Activated T-helper 17 cell treated with anti-CD3 and anti-CD28 coated beads, Interleukin-2, amount 50 U/mL, for 72 hours (primary cell): ENCODE results near the gene CD2AP. TPM values are rescaled to one million over a fixed set of nuclear protein-coding genes. Genes with fewer than 3 reads are reported as not detected.
"Not testable (repeated sequence)": the region's sequence is repeated elsewhere in the genome, so short reads cannot be mapped to it uniquely, and the experiment has no call there.

Source experiments
- ATAC-seq: fragments of 150-1000 bp; cut with Tn5 transposase; replicated peaks from 2 replicates; pipeline ENCODE4 v1.10.0; 2021; ENCODE audit warnings: mild to moderate bottlenecking, moderate library complexity
- H3K27ac Mint-ChIP-seq: one replicate; pipeline ENCODE4 v1.8.0; 2022; ENCODE audit warnings: mixed read lengths
- H3K27me3 Mint-ChIP-seq: one replicate; pipeline ENCODE4 v1.8.0; 2022; ENCODE audit warnings: mixed read lengths
- H3K36me3 Mint-ChIP-seq: one replicate; pipeline ENCODE4 v1.8.0; 2022; ENCODE audit warnings: low read depth, mild to moderate bottlenecking, mixed read lengths
- H3K4me1 Mint-ChIP-seq: one replicate; pipeline ENCODE4 v1.8.0; 2022; ENCODE audit warnings: mixed read lengths
- H3K4me3 Mint-ChIP-seq: one replicate; pipeline ENCODE4 v1.8.0; 2022; ENCODE audit warnings: mild to moderate bottlenecking, mixed read lengths
- H3K9me3 Mint-ChIP-seq: one replicate; pipeline ENCODE4 v1.8.0; 2022; ENCODE audit warnings: mixed read lengths
- total RNA-seq, 2 donors: library from RNA; stranded (reverse); gene quantifications; one replicate each; pipeline ENCODE4 v1.2.3, GENCODE V29; 2022

Gene CD2AP
- total RNA-seq, 2 donors from 2014 or later: 23.2 to 28.8 TPM

DNA sequence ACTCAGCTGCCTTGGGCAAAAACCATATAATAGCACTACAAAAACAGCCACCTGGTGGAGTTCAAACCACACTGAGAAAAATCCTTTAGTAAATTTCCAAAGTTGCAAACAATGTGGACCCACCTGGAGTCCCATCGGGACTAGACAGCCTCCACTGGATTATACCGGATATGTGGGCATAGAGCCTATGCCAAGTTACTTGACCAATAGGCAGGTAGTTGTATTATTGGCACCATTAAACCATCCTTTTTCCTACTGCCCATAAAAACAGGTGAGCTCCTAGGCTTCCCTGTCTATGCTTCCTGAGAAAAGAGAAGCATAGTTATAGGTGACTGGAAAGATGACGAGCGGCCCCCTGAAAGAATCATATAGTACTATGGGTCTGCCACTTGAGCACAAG, 169.1 kb downstream of the CD2AP start:
- no peaks in the 10 kb centered on the region for H3K9me3 Mint-ChIP-seq
- H3K36me3 Mint-ChIP-seq: no peaks in the 10 kb centered on the region
- H3K27ac Mint-ChIP-seq: no peak overlapping the region
- peaks cover 5% of the 10 kb centered on the region for H3K27me3 Mint-ChIP-seq
- no peak overlapping the region for H3K4me3 Mint-ChIP-seq
- H3K4me1 Mint-ChIP-seq: no peaks in the 10 kb centered on the region
- ATAC-seq: no peak

- Mint-ChIP-seq H3K4me3 (no peak overlapping the region), H3K27ac (no peak overlapping the region), H3K4me1 (no peaks in the 10 kb centered on the region), H3K27me3 (peaks cover 3% of the 10 kb centered on the region), H3K36me3 (no peaks in the 10 kb centered on the region), H3K9me3 (no peaks in the 10 kb centered on the region)
- no peak for ATAC-seq
These were observed 169.6 kb downstream of the CD2AP start for GRCh38 chr6:47647188-47647587.

DNA sequence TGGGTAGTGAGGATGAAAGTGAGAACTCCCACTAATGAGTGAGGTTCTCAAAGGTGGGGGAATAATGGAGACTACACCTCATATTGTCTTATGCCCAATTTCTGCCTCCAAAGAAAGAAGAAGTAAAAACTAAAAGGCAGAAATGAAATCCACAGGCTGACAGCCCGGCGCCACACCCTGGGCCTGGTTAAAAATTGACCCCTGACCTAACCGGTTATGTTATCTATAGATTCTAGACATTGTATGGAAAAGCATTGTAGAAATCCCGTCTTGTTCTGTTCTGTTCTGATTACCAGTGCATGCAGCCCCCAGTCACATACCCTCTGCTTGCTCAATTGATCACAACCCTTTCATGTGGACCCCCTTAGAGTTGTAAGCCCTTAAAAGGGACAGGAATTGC, 170.0 kb downstream of the CD2AP start:
- not testable (repeated sequence) for ATAC-seq, H3K27me3 Mint-ChIP-seq, H3K36me3 Mint-ChIP-seq, H3K4me1 Mint-ChIP-seq, H3K27ac Mint-ChIP-seq, H3K4me3 Mint-ChIP-seq, H3K9me3 Mint-ChIP-seq

DNA sequence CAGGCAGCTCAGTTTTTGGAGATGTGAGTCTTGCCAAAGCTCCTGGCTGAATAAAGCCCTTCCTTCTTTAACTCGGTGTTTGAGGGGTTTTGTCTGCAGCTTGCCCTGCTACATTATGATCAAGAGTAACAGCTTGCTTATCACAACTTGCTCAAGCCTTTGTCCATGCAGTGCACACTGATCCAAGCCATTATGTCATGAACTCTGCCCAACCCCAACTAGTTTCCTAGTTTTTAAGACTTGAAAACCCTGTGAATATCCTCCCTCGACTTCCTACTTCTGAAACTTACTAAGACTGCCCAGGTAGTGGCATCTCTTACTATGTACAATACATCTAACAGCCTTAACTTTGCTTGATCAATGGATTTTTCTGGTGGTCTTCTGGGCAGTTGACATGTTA, 170.4 kb downstream of the CD2AP start:
- no peaks in the 10 kb centered on the region for H3K4me1 Mint-ChIP-seq
- H3K9me3 Mint-ChIP-seq: no peaks in the 10 kb centered on the region
- no peak overlapping the region for H3K27ac Mint-ChIP-seq
- no peak overlapping the region for H3K4me3 Mint-ChIP-seq
- H3K36me3 Mint-ChIP-seq: no peaks in the 10 kb centered on the region
- no peak for ATAC-seq
- peaks cover 3% of the 10 kb centered on the region for H3K27me3 Mint-ChIP-seq

- Mint-ChIP-seq H3K9me3 (no peaks in the 10 kb centered on the region), H3K4me3 (no peak overlapping the region), H3K27ac (no peak overlapping the region), H3K36me3 (no peaks in the 10 kb centered on the region), H3K27me3 (no peaks in the 10 kb centered on the region), H3K4me1 (no peaks in the 10 kb centered on the region)
- ATAC-seq: peak; percentile 31
These were observed 173.2 kb downstream of the CD2AP start for GRCh38 chr6:47650553-47651432.

GRCh38 chr6:47651505-47651944, 173.9 kb downstream of the CD2AP start:
- Mint-ChIP-seq H3K27ac (no peak overlapping the region), H3K4me1 (no peaks in the 10 kb centered on the region), H3K27me3 (no peaks in the 10 kb centered on the region), H3K9me3 (no peaks in the 10 kb centered on the region), H3K36me3 (no peaks in the 10 kb centered on the region), H3K4me3 (no peak overlapping the region)
- no peak for ATAC-seq

DNA sequence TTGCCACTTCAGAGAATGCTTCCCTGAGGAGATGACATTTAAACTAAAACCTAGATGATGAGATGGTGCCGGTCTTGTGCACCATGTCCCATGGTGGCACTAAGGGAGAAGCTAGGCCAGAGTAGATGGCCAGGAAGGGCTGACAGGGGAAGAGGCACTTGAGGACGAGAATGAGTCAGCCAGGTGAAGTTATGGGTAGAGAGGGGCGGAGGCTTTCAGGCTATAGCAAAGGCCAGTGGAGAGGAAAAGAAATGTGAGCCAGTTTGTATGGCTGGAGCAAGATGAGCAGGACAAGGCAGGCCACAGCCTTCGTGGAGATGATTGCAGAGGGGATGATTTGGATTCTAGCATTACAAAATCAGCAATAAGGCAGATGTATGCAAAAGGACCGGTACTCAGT, 176.1 kb downstream of the CD2AP start:
- Mint-ChIP-seq H3K4me1 (no peaks in the 10 kb centered on the region), H3K27me3 (no peaks in the 10 kb centered on the region), H3K27ac (no peak overlapping the region), H3K36me3 (no peaks in the 10 kb centered on the region), H3K9me3 (no peaks in the 10 kb centered on the region), H3K4me3 (no peak overlapping the region)
- ATAC-seq: no peak

GRCh38 chr6:47654255-47654654, 176.7 kb downstream of the CD2AP start:
- Mint-ChIP-seq H3K4me1 (no peaks in the 10 kb centered on the region), H3K36me3 (no peaks in the 10 kb centered on the region), H3K27ac (no peak overlapping the region), H3K27me3 (no peaks in the 10 kb centered on the region), H3K4me3 (no peak overlapping the region), H3K9me3 (no peaks in the 10 kb centered on the region)
- no peak for ATAC-seq

GRCh38 chr6:47655719-47656595, 178.4 kb downstream of the CD2AP start:
- Mint-ChIP-seq H3K27me3 (no peaks in the 10 kb centered on the region), H3K4me1 (no peaks in the 10 kb centered on the region), H3K4me3 (no peak overlapping the region), H3K27ac (no peak overlapping the region), H3K36me3 (no peaks in the 10 kb centered on the region), H3K9me3 (no peaks in the 10 kb centered on the region)
- ATAC-seq: peak; percentile 91

GRCh38 chr6:47661960-47662359, 184.4 kb downstream of the CD2AP start:
- no peak overlapping the region for H3K27ac Mint-ChIP-seq
- H3K4me3 Mint-ChIP-seq: no peak overlapping the region
- no peak for ATAC-seq
- H3K9me3 Mint-ChIP-seq: no peaks in the 10 kb centered on the region
- H3K36me3 Mint-ChIP-seq: no peaks in the 10 kb centered on the region
- no peaks in the 10 kb centered on the region for H3K4me1 Mint-ChIP-seq
- peaks cover 10% of the 10 kb centered on the region for H3K27me3 Mint-ChIP-seq

DNA sequence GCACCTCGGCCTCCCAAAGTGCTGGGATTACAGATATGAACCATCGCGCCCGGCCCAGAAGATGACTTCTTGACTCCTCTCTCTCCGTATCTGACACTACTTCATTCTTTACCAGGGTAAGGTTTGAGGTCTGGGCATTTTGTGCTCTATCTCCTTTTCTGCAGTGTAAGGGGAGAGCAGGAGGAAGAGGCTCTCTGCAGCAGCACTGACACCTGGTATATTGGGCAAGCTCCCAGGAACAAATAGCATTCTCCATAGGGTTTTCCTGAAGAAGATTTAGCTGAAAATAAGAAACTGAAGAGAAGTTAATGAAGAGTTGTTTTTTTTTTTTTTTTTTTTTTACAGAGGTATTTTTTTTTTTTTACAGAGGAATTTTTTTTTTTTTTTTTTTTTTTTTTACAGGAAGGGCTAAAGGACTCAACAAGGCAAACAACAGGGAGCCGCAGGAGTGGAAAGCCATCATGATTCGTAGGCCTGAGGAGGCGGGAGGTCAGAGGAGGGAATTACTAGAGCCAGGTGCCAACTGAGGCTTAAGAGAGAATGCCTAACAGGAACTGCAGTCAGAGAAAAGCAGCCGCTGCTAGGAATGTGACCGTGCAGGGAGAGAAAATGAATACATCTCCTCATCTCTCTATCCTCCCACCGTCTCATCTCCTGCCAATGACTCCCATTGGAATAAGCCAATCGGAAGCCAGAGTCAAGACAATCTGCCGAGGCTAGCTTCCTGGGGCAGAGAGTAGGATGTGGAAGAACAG, 186.1 kb downstream of the CD2AP start:
- Mint-ChIP-seq H3K36me3 (no peaks in the 10 kb centered on the region), H3K27me3 (peaks cover 18% of the 10 kb centered on the region), H3K4me3 (no peak overlapping the region), H3K9me3 (no peaks in the 10 kb centered on the region), H3K27ac (no peak overlapping the region), H3K4me1 (no peaks in the 10 kb centered on the region)
- no peak for ATAC-seq

DNA sequence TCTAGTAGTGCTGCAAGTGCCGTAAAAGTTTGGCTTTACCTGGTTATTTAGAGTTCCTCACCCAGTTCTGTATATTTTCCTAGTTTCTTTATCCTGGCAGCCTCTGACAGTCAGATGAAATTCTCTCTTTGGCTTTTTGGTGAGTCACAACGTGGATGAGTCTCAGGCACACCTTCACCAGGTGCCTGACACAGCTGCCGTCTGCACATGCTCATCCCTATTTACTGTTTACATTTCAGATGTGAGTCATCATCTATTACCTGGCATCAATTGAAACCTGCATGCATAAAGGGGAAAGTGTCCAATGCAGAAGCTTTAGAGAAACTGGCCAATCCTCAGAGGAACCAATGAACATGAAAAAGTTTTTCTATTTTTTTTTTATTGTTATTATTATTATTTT, 187.5 kb downstream of the CD2AP start:
- no peaks in the 10 kb centered on the region for H3K36me3 Mint-ChIP-seq
- no peaks in the 10 kb centered on the region for H3K9me3 Mint-ChIP-seq
- no peak overlapping the region for H3K4me3 Mint-ChIP-seq
- H3K27me3 Mint-ChIP-seq: peaks cover 31% of the 10 kb centered on the region
- H3K27ac Mint-ChIP-seq: no peak overlapping the region
- H3K4me1 Mint-ChIP-seq: no peaks in the 10 kb centered on the region
- no peak for ATAC-seq

DNA sequence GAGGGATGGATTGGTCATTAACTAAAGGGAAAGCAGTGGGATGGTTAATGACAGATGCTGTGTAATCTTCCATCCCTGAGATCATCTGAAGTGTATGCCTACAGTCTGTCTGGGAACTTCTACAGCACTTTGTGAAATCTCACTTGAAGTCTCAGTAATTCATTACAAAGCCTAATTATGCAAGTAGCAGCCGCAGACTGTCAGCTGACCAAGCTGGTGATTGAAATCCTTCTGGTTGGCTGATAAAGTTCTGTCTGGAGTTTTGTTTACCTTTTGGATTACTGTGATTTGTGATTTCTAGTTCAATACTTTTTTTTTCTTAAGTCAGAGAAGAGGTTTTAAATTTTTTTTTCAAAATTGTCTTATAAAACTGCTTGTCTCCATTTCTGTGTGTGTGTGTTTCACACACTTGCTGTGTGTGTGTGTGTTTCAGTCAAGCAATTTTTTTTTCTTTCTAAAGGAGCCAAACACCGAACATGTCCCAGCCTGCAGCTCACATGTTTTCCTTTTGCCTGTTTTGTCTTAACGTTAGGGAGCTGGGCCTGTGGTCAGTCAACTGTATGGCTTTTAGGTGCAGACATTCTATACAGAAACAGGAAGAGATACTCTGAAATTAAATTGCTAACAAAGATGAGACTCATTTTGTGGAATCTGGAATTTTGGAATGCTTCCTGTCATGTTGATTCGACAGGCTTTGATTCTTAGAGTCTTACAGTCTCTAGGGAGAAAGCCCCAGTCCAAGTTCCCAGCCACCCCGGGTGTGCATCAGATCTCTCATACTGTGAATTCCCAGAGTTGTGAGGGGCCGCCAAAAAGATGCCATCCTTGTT, 192.3 kb downstream of the CD2AP start:
- Mint-ChIP-seq H3K27me3 (peaks cover 40% of the 10 kb centered on the region), H3K9me3 (no peaks in the 10 kb centered on the region), H3K27ac (no peak overlapping the region), H3K36me3 (no peaks in the 10 kb centered on the region), H3K4me1 (no peaks in the 10 kb centered on the region), H3K4me3 (no peak overlapping the region)
- no peak for ATAC-seq

GRCh38 chr6:47670851-47671250, 193.3 kb downstream of the CD2AP start:
- peaks cover 40% of the 10 kb centered on the region for H3K27me3 Mint-ChIP-seq
- no peaks in the 10 kb centered on the region for H3K9me3 Mint-ChIP-seq
- ATAC-seq: no peak
- no peaks in the 10 kb centered on the region for H3K36me3 Mint-ChIP-seq
- no peaks in the 10 kb centered on the region for H3K4me1 Mint-ChIP-seq
- H3K27ac Mint-ChIP-seq: no peak overlapping the region
- no peak overlapping the region for H3K4me3 Mint-ChIP-seq
